ENCODE measurements around the gene ANKS1B.
A peak's percentile ranks its signal among the peaks of the same experiment; 100 is the strongest.

Gene ANKS1B

GRCh38 chr12:99260456-99260996 lies 724.2 kb downstream of the ANKS1B start:
- Mint-ChIP-seq H3K4me1 (peaks cover 29% of the 10 kb centered on the region), H3K27ac (peak overlapping the region in 2 of 3 experiments; percentile 17 to 73), H3K27me3 (ENCODE audit: low read depth) (no peaks in the 10 kb centered on the region), H3K9me3 (peaks cover 2% of the 10 kb centered on the region), H3K36me3 (ENCODE audit: low read depth) (no peaks in the 10 kb centered on the region), H3K4me3 (no peak overlapping the region)
- no peak for TF ChIP-seq CTCF (IDR thresholded peaks at IDR 0.05; ENCODE audit: unreplicated experiment in 3 of 3)

- Mint-ChIP-seq H3K9me3 (peaks cover 2% of the 10 kb centered on the region), H3K36me3 (ENCODE audit: low read depth) (no peaks in the 10 kb centered on the region), H3K27me3 (ENCODE audit: low read depth) (no peaks in the 10 kb centered on the region), H3K4me1 (peaks cover 29% of the 10 kb centered on the region), H3K27ac (peak overlapping the region in 2 of 3 experiments; percentile 73 to 76), H3K4me3 (no peak overlapping the region)
- no peak for TF ChIP-seq CTCF (IDR thresholded peaks at IDR 0.05; ENCODE audit: unreplicated experiment in 3 of 3)
Measured at GRCh38 chr12:99259040-99259934, 725.4 kb downstream of the ANKS1B start.

- H3K27me3 Mint-ChIP-seq (ENCODE audit: low read depth) = no peaks in the 10 kb centered on the region
- peaks cover 29% of the 10 kb centered on the region for H3K4me1 Mint-ChIP-seq
- H3K36me3 Mint-ChIP-seq (ENCODE audit: low read depth) = no peaks in the 10 kb centered on the region
- no peak overlapping the region for H3K27ac Mint-ChIP-seq
- TF ChIP-seq CTCF (IDR thresholded peaks at IDR 0.05; ENCODE audit: unreplicated experiment in 3 of 3) = no peak
- H3K9me3 Mint-ChIP-seq = no peaks in the 10 kb centered on the region
- no peak overlapping the region for H3K4me3 Mint-ChIP-seq
Measured at GRCh38 chr12:99257672-99258071, 727.1 kb downstream of the ANKS1B start.

GRCh38 chr12:99253068-99253467 lies 731.7 kb downstream of the ANKS1B start:
- Mint-ChIP-seq H3K4me3 (no peak overlapping the region), H3K36me3 (ENCODE audit: low read depth) (no peaks in the 10 kb centered on the region), H3K27ac (no peak overlapping the region), H3K4me1 (no peaks in the 10 kb centered on the region), H3K27me3 (ENCODE audit: low read depth) (no peaks in the 10 kb centered on the region), H3K9me3 (no peaks in the 10 kb centered on the region)
- peak in 1 of 3 experiments; percentile 22 for TF ChIP-seq CTCF (IDR thresholded peaks at IDR 0.05; ENCODE audit: unreplicated experiment in 3 of 3)

DNA sequence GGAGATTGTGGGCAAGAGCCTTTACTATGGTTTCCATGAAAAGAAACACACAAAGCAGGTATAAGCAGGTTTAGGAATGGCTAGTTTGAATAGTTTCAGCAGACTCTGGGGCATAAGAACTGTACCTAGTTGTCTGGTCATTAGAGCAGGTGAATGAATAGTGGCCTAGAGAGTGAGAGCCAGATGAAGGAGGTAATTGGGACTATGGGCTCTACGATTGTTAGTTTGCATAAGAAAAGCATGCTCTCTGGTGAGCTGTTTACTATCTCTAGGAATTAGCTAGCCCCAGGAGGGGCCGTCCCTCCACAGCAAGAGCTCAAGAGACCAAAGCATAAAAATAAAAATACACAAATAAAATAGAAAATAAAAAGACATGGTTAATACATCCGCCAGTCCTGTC lies 734.6 kb downstream of the ANKS1B start:
- Mint-ChIP-seq H3K27me3 (ENCODE audit: low read depth) (no peaks in the 10 kb centered on the region), H3K9me3 (no peaks in the 10 kb centered on the region), H3K36me3 (ENCODE audit: low read depth) (no peaks in the 10 kb centered on the region), H3K4me3 (no peak overlapping the region), H3K4me1 (no peaks in the 10 kb centered on the region), H3K27ac (no peak overlapping the region)
- TF ChIP-seq CTCF (IDR thresholded peaks at IDR 0.05; ENCODE audit: unreplicated experiment in 3 of 3) = no peak
